Activated T-helper 1 cell treated with anti-CD3 and anti-CD28 coated beads, Interleukin-2, amount 50 U/mL, for 16 hours (primary cell): ENCODE measurements around the gene TSPAN5.

Experiments
- DNase-seq, 2 donors: peaks; one replicate each; pipeline ENCODE4 v3.0.0-alpha.2; 2020; ENCODE audit warnings: low read depth in 1 of 2, low spot score in 1 of 2

Gene TSPAN5

GRCh38 chr4:98522062-98522461, 136.3 kb downstream of the TSPAN5 start:
- no peak for DNase-seq

DNA sequence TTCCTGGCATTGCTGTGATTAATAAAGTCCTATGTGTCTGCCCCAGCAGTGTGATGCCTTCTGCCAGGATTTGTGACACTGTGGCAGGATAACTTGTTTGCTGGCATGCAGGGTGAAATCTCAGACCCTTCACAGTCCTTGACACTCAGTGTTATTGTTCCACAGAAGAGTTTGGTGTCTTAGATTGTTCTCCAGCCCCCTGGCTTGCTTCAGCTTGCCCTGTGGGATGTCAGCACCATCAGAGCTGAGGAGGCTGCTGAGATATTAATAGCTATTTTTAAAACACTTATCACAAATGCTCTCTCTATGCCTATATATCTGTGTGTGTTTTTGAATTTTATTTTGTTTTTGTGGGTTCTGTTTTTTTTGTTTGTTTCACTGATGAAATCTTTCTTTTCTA, 136.9 kb downstream of the TSPAN5 start:
- DNase-seq: no peak

GRCh38 chr4:98519268-98519977, 139.0 kb downstream of the TSPAN5 start:
- no peak for DNase-seq

DNA sequence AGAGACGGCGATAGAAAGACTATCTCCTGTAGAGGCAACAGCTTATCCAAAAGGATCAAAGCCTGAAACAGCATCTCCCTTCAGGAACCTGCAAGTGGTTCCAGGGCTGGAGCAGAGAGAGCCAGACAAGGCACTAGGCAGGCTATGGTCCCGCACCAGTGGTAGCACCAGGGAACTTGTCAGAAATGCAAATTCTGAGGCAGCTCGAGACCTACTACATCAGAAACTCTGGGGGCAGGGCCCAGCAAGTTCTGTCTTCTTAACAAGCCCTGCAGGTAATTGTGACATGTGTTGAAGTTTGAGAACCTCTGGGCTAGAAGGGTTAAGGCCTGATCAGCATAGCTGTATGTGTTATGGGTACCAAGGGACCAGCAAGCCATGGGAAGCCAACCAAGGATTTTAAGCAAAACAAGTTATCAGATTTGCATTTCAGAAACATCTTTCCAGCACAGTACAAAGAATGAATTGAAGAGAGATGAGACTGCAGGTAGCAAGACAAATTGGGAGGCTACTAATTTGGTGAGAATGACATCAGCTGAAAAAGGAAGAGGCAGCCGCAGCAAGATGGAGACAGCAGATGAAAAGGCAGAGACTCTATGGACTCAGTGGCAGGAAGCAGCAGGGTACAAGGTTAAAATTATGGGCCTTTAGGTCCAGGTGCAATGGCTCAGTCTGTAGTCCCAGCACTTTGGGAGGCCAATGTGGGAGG, 139.7 kb downstream of the TSPAN5 start:
- DNase-seq: no peak

- no peak for DNase-seq
Measured at GRCh38 chr4:98517218-98518021, 141.0 kb downstream of the TSPAN5 start.

- no peak for DNase-seq
Measured at GRCh38 chr4:98516441-98517217, 141.8 kb downstream of the TSPAN5 start.

DNA sequence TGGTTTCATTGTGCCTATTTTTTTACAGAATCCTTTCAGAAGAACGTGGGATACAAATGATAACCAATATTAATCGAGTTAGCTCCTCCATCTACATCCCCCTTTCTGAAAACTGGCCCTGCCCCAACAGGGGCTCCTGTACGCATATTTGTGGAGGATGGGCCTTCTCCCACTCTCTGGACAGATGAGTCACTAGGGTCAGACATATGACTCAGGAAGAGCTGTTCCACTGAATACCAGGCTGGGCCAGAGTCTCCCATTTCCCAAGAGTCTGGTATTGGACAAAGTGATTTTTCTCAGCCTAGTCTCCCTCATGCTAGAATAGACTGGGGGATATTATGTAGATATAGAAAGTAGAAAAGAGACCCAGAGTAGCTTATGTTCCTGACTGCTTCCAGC, 142.4 kb downstream of the TSPAN5 start:
- DNase-seq: no peak

GRCh38 chr4:98515470-98515809, 143.0 kb downstream of the TSPAN5 start:
- DNase-seq: no peak

DNA sequence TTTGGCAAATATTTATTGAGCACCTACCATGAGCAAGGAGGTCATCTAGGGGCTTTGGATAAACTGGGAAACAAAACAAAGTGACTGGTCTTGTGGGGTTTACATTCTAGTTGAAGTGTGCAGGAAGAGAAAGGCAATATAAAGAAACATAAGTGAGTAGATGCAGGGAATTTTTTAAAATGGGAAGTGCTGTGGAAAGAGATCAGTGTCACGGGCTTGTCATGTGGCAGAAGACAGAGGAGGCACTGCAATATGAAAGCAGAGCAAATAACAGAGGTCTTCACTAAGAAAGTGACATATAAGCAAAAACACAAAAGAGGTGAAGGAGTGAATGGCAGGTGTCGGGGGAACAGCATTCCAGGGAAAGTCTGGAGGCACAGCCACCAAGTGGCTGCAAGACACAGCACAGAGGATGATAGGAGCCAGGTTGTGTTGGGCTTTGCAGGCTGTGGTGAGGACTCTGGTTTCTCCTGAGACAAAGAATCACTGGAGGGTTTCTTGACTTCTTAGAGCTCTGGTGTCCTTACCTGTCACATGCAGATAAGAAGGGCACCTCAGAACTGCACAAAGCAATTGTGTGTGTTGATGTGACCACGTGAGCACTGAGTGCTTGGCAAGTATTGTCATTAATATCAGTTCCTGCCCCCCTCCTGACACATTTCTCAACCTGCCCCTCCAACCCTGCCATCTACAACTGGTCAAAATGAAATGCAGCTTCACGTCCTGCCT, 143.5 kb downstream of the TSPAN5 start:
- DNase-seq: no peak

- no peak for DNase-seq
Measured at GRCh38 chr4:98512918-98513317, 145.5 kb downstream of the TSPAN5 start.

- DNase-seq: no peak
Measured at GRCh38 chr4:98510757-98511517, 147.5 kb downstream of the TSPAN5 start.

DNA sequence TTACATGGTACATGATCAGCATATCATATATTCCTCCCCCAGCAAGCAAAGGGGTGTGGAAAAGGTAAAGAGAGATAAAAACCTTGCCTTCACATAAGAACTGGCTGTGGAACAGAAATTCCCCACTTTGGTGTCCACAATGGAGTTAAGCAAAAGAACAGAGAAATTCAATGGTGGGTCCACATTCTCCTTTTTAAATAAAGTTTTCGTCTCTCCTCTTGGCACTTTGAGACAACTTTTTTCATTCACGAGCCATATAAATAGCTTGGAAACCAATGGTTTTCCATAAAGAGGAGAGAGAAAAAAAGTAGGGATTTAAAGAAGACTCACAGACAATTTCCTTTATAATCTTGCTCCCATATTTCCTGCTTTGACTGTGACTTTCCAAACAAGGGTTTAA, 148.1 kb downstream of the TSPAN5 start:
- no peak for DNase-seq

DNA sequence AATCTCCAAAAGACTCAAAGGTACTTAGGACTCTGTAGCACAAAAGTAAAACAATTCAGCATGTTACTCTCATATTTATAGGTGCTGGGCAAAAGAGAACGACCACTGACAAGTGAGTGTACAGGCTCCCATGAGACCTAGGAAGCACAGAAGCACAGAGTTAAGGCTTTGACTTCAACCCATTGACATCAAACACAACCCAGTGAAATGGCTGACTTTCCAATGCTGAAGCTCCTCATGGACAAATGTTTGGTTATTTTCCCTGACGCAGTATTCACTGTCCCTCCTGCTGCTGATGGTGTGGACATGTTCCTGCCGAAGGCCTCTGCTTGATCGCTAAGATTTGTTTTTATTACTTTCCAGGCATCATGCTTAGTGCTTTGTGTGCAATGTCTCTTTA, 148.7 kb downstream of the TSPAN5 start:
- no peak for DNase-seq

GRCh38 chr4:98508829-98509598, 149.4 kb downstream of the TSPAN5 start:
- DNase-seq: no peak

- no peak for DNase-seq
Measured at GRCh38 chr4:98508248-98508647, 150.2 kb downstream of the TSPAN5 start.

GRCh38 chr4:98507299-98507698, 151.1 kb downstream of the TSPAN5 start:
- no peak for DNase-seq

GRCh38 chr4:98506462-98507132, 151.8 kb downstream of the TSPAN5 start:
- DNase-seq: no peak

GRCh38 chr4:98505992-98506391, 152.4 kb downstream of the TSPAN5 start:
- no peak for DNase-seq

- DNase-seq: no peak
Measured at GRCh38 chr4:98504091-98504490, 154.3 kb downstream of the TSPAN5 start.
